Measurements from ENCODE around the gene SPRED3.

GRCh38 chr19:38383743-38384142 lies 4.8 kb upstream of the SPRED3 start:
- TF ChIP-seq YY1 (IDR thresholded peaks at IDR 0.05; ENCODE audit: insufficient read depth, insufficient read length) (no peak), SUZ12 (IDR thresholded peaks at IDR 0.05; ENCODE audit: extremely low read depth, insufficient read depth, insufficient read length) (no peak)

Data from NT2/D1 (cell line).